Adrenal gland (tissue), 5 donors: Measurements from ENCODE around the gene MAN1B1.

ENCODE experiments used
- CTCF ChIP-seq, 6 experiments: fragments of 450-650 bp in 4 of 6; fragments of 200-600 bp in 2 of 6; sonication (generic) in 1 of 6; IDR thresholded peaks; 1 replicate in 5 of 6; 2 replicates in 1 of 6; pipeline versions ENCODE4 v1.5.1 to v1.8.0; 2016 to 2021; ENCODE audit warnings: antibody characterized with exemption in 6 of 6, mild to moderate bottlenecking in 2 of 6, moderate library complexity in 1 of 6
- POLR2A ChIP-seq, 2 donors: fragments of 450-650 bp; IDR thresholded peaks; one replicate each; pipeline ENCODE4 v1.6.1; 2017; ENCODE audit warnings: antibody characterized with exemption in 2 of 2, mild to moderate bottlenecking in 2 of 2, moderate library complexity in 1 of 2
- donor health status: DM: no; HTN: no; CAD: no.

GRCh38 chr9:137107982-137108381 lies 21.2 kb downstream of the MAN1B1 start:
- TF ChIP-seq CTCF (IDR thresholded peaks at IDR 0.05) (no peak), POLR2A (IDR thresholded peaks at IDR 0.05) (no peak)
